ENCODE results near the gene FOXA2. TPM values are rescaled to one million over a fixed set of nuclear protein-coding genes. Genes with fewer than 3 reads are reported as not detected.

FOXA2 gene
- total and polyA plus RNA-seq, 2 of the 13 experiments (the other 11 are each of a cell fraction or from before 2014, with no cell fraction given) = 8.8 to 12.2 TPM

GRCh38 chr20:22584922-22585785, 782 bp upstream of the FOXA2 start (continued):
- TF ChIP-seq NFE2 (CRISPR knock-in tag; IDR thresholded peaks at IDR 0.05) = no peak
- 0 out of 2 replicates have a peak, but pooled peaks have one; percentile 72 for TF ChIP-seq SP140L (CRISPR knock-in tag; IDR thresholded peaks at IDR 0.05; ENCODE audit: borderline replicate concordance)
- no peak for TF ChIP-seq TBX3 (IDR thresholded peaks at IDR 0.05; ENCODE audit: borderline replicate concordance)
- TF ChIP-seq, protein P1, sequence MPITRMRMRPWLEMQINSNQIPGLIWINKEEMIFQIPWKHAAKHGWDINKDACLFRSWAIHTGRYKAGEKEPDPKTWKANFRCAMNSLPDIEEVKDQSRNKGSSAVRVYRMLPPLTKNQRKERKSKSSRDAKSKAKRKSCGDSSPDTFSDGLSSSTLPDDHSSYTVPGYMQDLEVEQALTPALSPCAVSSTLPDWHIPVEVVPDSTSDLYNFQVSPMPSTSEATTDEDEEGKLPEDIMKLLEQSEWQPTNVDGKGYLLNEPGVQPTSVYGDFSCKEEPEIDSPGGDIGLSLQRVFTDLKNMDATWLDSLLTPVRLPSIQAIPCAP (CRISPR knock-in tag; IDR thresholded peaks at IDR 0.05; ENCODE audit: low read depth) = no peak
- TF ChIP-seq, protein P2, sequence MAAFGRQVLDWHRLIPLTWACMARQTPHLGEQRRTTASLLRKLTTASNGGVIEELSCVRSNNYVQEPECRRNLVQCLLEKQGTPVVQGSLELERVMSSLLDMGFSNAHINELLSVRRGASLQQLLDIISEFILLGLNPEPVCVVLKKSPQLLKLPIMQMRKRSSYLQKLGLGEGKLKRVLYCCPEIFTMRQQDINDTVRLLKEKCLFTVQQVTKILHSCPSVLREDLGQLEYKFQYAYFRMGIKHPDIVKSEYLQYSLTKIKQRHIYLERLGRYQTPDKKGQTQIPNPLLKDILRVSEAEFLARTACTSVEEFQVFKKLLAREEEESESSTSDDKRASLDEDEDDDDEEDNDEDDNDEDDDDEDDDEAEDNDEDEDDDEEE (CRISPR knock-in tag; IDR thresholded peaks at IDR 0.05) = peak; percentile 71; the same call in 1 of the 2 replicates
- 0 out of 2 replicates have a peak, but pooled peaks have one; percentile 43 for TF ChIP-seq ATF3 (CRISPR knock-in tag; IDR thresholded peaks at IDR 0.05)
- peak; percentile 79 for TF ChIP-seq SKI (IDR thresholded peaks at IDR 0.05; ENCODE audit: partially characterized antibody)
- TF ChIP-seq ZNF251 (CRISPR knock-in tag; IDR thresholded peaks at IDR 0.05) = no peak
- TF ChIP-seq SOX5 (CRISPR knock-in tag; IDR thresholded peaks at IDR 0.05; ENCODE audit: borderline replicate concordance) = peak; percentile 85
- TF ChIP-seq PPARG (CRISPR knock-in tag; conservative IDR thresholded peaks at IDR 0.05) = no peak
- TF ChIP-seq CHD4 (IDR thresholded peaks at IDR 0.05; ENCODE audit: borderline replicate concordance, low read length) = no peak
- TF ChIP-seq ZBTB20 (CRISPR knock-in tag; IDR thresholded peaks at IDR 0.05; ENCODE audit: borderline replicate concordance, low read depth) = peak; percentile 91; the same call in 1 of the 2 replicates
- TF ChIP-seq KLF13 (CRISPR knock-in tag; IDR thresholded peaks at IDR 0.05) = no peak
- TF ChIP-seq ARHGAP35 (CRISPR knock-in tag; IDR thresholded peaks at IDR 0.05; ENCODE audit: borderline replicate concordance) = 0 out of 2 replicates have a peak, but pooled peaks have one; percentile 71
- 0 out of 2 replicates have a peak, but pooled peaks have one; percentile 56 for TF ChIP-seq EHMT2 (IDR thresholded peaks at IDR 0.05; ENCODE audit: borderline replicate concordance, low read depth, low read length)
- peak; percentile 90 for TF ChIP-seq IRF2 (CRISPR knock-in tag; IDR thresholded peaks at IDR 0.05)
- no peak for TF ChIP-seq SMARCE1 (IDR thresholded peaks at IDR 0.05; ENCODE audit: borderline replicate concordance)
- no peak for TF ChIP-seq ZKSCAN5 (CRISPR knock-in tag; IDR thresholded peaks at IDR 0.05)
- peak; percentile 66 for TF ChIP-seq SP5 (CRISPR knock-in tag; IDR thresholded peaks at IDR 0.05; ENCODE audit: borderline replicate concordance, low read depth)
- peak; percentile 86; the same call in 1 of the 2 replicates for TF ChIP-seq ZNF292 (CRISPR knock-in tag; IDR thresholded peaks at IDR 0.05; ENCODE audit: borderline replicate concordance, low read depth)
- TF ChIP-seq FOSL1 (CRISPR knock-in tag; IDR thresholded peaks at IDR 0.05; ENCODE audit: borderline replicate concordance) = no peak
- no peak; the same call in 1 of the 2 replicates for TF ChIP-seq ELF4 (CRISPR knock-in tag; IDR thresholded peaks at IDR 0.05; ENCODE audit: borderline replicate concordance)
- TF ChIP-seq, protein P3, sequence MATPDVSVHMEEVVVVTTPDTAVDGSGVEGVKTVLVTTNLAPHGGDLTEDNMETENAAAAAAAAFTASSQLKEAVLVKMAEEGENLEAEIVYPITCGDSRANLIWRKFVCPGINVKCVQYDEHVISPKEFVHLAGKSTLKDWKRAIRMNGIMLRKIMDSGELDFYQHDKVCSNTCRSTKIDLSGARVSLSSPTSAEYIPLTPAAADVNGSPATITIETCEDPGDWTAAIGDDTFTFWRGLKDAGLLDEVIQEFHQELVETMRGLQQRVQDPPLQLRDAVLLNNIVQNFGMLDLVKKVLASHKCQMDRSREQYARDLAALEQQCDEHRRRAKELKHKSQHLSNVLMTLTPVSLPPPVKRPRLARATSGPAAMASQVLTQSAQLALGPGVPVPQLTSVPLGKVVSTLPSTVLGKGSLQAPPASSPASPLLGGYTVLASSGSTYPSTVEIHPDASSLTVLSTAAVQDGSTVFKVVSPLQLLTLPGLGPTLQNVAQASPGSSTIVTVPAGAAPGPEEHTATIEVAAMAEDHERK (CRISPR knock-in tag; IDR thresholded peaks at IDR 0.05; ENCODE audit: low read depth) = no peak
- peak; percentile 99 for TF ChIP-seq FOXA3 (CRISPR knock-in tag; IDR thresholded peaks at IDR 0.05)
- TF ChIP-seq NFATC3 (CRISPR knock-in tag; IDR thresholded peaks at IDR 0.05) = 0 out of 2 replicates have a peak, but pooled peaks have one; percentile 55
- 0 out of 2 replicates have a peak, but pooled peaks have one; percentile 27 for TF ChIP-seq DR1 (CRISPR knock-in tag; IDR thresholded peaks at IDR 0.05)
- peak; percentile 64 for TF ChIP-seq ZNF264 (CRISPR knock-in tag; IDR thresholded peaks at IDR 0.05)
